HG02763 (cell line): ENCODE results near the gene MYO5C.

Experiments
- ATAC-seq: cut with Tn5 transposase; IDR thresholded peaks from one replicate; pipeline ENCODE4 v1.9.1; 2021; ENCODE audit warnings: mild to moderate bottlenecking, moderate library complexity; ENCODE audit not compliant: unreplicated experiment

The MYO5C gene, protein sequence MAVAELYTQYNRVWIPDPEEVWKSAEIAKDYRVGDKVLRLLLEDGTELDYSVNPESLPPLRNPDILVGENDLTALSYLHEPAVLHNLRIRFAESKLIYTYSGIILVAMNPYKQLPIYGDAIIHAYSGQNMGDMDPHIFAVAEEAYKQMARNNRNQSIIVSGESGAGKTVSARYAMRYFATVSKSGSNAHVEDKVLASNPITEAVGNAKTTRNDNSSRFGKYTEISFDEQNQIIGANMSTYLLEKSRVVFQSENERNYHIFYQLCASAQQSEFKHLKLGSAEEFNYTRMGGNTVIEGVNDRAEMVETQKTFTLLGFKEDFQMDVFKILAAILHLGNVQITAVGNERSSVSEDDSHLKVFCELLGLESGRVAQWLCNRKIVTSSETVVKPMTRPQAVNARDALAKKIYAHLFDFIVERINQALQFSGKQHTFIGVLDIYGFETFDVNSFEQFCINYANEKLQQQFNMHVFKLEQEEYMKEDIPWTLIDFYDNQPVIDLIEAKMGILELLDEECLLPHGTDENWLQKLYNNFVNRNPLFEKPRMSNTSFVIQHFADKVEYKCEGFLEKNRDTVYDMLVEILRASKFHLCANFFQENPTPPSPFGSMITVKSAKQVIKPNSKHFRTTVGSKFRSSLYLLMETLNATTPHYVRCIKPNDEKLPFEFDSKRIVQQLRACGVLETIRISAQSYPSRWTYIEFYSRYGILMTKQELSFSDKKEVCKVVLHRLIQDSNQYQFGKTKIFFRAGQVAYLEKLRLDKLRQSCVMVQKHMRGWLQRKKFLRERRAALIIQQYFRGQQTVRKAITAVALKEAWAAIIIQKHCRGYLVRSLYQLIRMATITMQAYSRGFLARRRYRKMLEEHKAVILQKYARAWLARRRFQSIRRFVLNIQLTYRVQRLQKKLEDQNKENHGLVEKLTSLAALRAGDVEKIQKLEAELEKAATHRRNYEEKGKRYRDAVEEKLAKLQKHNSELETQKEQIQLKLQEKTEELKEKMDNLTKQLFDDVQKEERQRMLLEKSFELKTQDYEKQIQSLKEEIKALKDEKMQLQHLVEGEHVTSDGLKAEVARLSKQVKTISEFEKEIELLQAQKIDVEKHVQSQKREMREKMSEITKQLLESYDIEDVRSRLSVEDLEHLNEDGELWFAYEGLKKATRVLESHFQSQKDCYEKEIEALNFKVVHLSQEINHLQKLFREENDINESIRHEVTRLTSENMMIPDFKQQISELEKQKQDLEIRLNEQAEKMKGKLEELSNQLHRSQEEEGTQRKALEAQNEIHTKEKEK (N-terminal part only)

GRCh38 chr15:52295421-52296001 lies at the start of gene MYO5C:
Gene MYO5C (minus strand): TSS chr15:52295804. CDS start chr15:52295636, 168 bp downstream.
- no peak for ATAC-seq

DNA sequence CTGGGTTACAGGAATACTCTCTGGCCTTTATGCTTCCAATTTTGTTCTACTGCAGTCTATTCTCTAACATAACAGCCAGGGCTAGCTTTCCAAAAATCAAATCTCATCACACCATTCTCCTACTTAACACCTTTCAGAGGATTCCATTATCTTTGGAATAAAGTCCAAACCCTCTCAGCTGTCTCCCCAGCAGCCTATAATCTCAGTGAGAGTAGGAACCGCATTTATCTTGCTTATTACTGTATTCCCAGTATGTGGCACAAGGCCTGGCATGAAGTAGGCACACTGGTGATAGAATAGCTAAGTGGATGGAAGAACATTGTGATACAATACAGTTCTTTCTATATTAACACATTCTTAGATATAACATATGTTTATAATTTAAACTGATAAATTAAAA lies 49.0 kb upstream of the MYO5C start:
- ATAC-seq: no peak

DNA sequence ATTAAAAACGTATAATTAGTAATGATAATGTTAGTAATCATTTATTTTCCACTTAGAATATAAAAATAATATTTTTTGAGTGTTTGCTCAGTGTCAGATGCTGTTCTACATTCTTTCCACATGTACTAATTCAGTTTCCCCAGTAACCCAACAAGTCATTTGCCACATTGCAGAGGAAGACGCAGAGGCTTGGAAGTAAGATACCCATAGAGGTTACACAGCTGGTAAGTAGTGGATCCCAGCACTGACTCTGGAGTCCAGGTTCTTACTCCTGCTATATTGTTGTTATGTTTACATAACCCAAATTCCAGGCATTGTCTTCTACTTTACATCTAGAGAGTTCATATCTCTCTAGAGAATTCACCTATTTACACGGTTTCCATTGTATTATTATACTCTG lies 48.2 kb upstream of the MYO5C start:
- ATAC-seq: no peak

DNA sequence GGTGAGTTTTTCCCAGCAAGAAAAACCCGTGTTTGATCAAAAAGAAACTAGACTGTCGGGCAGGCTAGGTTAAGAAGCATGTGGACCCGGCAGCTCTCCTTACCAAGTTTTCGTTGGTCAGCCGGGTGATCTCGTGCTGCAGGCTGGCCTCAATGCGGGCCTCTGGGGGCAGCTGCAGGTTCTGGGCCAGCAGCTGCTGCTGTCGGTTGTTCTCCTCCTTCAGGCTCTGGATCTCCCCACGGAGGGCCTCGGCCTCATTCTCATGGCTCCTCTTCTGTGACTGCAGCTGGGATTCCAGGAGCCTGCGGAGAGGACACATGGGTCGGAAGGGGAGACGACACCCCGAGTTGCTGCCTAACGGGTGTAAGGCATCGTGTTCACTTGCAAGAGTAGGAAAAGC lies 44.5 kb upstream of the MYO5C start:
- no peak for ATAC-seq

- no peak for ATAC-seq
Observed at GRCh38 chr15:52338891-52339290, 43.3 kb upstream of the MYO5C start.

DNA sequence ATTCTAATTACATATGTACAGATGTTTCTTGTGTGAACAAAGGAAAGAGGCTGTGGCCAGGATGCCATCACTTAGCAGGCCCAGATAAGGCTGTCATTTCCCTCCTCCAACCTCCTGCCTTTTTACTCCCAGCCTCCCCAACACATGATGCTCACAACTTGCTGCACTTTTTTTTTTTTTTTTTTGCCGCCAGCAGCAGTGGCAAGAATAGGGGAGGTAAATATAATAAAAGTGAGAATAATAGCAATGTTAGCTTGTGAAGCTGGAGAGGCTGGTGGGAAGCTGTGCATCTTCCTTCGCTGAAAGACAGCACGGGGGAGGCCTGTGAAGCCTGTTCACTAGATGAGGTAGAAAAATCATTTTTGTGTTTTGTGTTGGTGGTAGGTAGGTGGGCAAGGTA lies 42.5 kb upstream of the MYO5C start:
- no peak for ATAC-seq

- ATAC-seq: no peak
Observed at GRCh38 chr15:52337198-52337853, 41.7 kb upstream of the MYO5C start.

GRCh38 chr15:52336529-52336928 lies 40.9 kb upstream of the MYO5C start:
- no peak for ATAC-seq

DNA sequence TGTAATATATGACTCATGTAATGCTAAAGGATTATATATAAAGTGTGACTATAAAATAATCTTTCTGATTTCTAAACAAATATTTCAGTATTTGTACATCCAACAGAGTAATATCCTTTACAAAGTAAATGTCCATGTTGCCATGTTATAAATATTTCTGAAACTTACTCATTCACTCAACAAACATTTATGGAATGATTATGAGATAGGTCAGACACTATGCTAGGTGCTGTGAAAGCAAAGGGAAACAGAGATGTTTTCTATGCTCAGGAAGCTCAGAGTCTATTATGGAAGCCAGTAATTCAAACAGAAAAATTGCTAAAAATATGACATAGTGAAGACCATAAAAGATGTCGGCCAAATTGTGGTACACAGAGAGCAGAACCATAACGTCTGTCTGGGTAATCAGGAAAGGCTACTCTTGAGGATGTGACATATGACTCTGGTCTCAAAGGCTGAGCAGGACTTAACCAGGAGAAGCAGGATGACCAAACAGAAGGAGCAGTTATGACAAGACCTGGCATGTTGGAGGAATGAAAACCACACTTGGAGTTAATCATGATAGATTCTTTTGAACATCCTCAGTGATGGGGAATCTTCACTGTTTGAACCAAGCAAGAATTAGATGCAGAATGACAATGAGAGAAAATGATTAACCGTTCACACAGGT lies 39.0 kb upstream of the MYO5C start:
- ATAC-seq: no peak

DNA sequence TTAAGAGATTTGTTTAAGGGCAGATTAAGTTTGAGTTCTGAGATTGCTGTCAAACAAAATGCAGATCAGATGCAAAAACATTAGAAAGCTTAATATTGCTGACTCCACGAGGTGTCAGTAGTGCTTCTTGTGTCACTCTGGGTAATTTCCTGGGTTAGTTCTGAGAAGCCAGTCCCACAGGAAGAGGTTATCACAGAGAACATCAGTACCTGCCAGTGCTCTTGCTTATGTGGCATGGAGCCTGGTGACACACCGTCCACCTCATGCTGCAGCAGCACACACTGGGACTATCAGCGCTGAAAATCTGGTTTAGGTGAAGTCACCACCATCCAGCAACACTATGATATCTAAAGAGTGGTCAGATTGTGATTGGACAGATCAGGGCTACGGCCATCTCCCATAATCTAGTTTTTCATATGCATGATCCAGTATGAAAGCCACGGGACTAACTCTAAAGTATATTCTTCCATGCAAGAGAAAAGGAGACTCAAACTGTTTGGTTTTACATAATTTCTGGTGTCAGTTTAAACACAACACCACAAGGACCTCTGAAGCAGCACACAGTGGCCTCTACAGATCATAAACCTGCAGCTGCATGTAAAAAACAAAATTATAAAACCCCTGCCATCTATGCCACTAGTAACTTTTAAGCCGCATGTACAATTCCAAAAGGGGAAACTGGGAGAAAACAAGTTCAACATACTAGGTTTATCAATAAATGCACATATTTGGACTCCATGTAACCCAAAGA lies 36.1 kb upstream of the MYO5C start:
- peak; percentile 88 for ATAC-seq

DNA sequence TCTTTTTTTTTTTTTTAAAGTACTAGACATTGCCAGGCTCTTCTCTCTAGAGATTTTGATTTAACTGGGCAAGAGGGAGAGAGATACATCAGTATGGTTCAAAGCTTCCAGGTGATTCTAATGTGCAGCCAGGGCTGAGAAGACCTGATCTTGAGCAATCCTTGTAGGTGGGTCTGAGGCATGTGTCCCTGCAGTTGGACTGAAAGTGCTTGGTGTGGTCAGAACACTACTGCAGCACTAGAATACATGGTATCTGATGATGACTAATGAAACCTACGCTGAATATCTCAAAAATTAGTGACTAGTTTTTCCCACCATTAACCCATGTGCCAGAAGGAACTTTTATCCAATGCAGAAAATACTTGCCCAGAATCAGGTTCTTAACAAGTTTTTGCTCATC lies 34.4 kb upstream of the MYO5C start:
- ATAC-seq: no peak

GRCh38 chr15:52329150-52329549 lies 33.5 kb upstream of the MYO5C start:
- ATAC-seq: no peak

DNA sequence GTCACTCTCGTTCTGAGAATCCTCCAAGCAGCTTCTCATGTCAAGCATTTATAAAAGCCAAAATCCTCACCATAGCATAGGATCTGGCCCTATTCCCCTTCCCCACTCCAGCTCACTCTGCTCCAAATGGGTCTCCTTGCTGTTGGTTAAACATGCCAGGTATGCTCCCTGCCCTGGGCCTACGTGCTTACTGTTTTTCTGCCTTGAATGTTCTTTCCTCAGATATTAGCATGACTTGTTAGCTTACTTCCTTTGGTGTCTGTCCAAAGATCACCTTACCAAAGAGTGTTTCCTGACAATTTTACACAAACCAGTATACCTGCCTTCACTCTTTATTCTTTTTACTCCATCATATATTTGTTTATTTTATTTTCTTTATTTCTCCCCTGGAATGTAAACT lies 33.1 kb upstream of the MYO5C start:
- no peak for ATAC-seq

DNA sequence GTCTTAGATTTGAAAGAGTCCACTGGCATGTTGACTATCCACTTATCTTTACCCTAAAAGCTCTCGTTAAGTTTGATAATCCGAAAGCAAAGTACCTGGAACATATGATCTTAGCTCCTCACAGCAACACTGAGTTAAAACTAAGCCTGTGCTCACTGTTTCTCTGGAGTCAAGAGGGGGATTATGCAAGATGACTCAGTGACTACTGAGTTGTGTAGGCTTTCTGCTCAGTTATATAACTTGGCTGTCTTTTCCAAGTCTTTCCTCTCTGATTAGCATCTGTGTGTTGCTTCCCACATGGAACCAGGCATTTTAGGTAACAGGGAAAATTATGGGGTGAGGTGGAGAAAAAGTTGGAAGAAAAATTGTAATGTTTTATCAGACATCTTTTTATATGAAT lies 31.2 kb upstream of the MYO5C start:
- ATAC-seq: no peak

DNA sequence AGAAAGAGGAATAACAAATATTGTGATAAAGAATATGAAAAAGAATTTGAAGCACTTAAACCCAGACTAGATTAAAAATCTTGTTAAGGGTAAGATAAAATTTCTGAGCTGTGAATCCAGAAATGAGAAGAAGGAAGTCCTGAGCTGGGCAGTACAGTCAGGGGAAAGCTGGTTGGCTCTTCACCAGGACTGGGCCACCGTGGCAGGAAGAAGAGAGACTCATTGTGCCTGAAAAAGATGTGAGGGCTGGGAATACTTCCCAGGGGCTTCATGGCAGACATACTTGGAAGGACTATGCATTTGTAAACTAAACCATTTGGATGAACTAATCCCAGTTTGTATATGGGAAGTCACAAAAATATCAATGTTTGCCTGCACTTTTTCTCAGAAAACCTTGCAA lies 28.5 kb upstream of the MYO5C start:
- ATAC-seq: no peak

DNA sequence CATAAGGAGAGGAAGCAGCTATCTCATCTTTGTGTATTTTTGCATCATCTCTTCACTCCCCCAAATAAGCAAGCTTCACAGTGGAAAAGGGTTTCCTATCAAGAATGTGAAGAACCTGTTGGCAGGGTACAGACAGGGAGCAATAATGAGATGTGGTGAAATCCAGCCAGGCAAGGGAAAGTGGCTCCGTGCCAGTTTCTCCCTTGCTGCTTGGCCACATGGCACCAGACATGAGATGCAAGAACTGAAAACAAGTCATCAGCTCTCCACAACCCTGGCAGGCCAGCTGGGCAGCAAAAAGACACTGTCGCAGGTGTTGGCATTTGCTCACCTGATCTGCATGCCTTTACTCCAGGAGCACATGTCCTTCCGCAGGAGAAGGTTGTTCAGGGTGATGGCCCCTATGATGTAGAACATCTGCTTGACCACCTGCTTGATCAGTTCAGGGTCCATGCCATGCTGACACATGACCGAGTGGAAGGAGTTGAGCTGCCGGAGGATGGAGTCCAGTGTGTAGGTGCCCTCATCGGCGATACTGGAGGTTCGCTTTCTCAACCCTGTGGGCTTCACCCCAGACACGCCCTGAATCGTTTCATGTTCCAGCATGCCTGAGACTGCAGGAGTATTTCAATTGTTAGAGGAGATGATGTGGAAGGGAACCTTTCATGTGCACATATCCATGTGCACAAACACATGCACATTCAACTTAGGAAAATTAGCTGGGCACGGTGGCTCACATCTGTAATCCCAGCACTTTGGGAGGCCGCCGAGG lies 23.3 kb upstream of the MYO5C start:
- ATAC-seq: no peak

- no peak for ATAC-seq
Observed at GRCh38 chr15:52317688-52318087, 22.1 kb upstream of the MYO5C start.

DNA sequence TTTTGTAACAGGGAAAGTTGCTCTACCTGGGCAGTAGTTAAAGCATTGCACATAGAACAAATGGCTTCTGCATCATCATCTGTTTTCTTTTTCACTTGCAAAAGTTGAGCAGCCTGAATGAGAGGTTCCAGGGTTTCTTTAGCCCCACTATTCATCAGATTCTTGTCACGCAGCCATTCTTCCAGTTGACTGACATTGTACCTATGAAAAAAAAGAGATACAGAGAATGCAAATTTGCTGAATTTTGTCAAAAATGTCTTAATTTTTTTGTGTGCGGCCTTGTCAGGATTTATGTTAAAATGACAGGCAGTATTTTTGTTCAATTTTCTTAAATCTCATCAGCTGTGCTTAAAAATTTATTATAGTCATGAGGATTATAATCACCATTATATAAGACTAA lies 21.4 kb upstream of the MYO5C start:
- no peak for ATAC-seq
